T-cell (primary cell): Measurements from ENCODE around the gene OR51E1. TPM values are rescaled to one million over a fixed set of nuclear protein-coding genes. Genes with fewer than 3 reads are reported as not detected.

Source experiments
- ATAC-seq, 4 experiments: fragments of 200-7000 bp in 3 of 4; fragments of 150-1000 bp in 1 of 4; cut with Tn5 transposase; replicated peaks in 1 of 4; 1 replicate in 3 of 4; 2 replicates in 1 of 4; pipeline ENCODE4 v1.10.0; 2021; ENCODE audit warnings: moderate library complexity in 3 of 4, mild to moderate bottlenecking in 2 of 4, moderate number of reproducible peaks in 1 of 4
- CTCF ChIA-PET, 2 donors: fragments of 300-600 bp; sonication (Branson Sonifier 250); formaldehyde crosslinking; loops; one replicate each; lab custom pipeline; 2022; ENCODE audit warnings: antibody characterized with exemption in 2 of 2; lab: Charles Lee
- POLR2A ChIA-PET, 2 donors: fragments of 300-600 bp; sonication (Branson Sonifier 250); formaldehyde crosslinking; loops; one replicate each; lab custom pipeline; 2022; ENCODE audit warnings: antibody characterized with exemption in 2 of 2; lab: Charles Lee
- DNase-seq, 35 experiments: peaks; one replicate each; pipeline versions ENCODE4 v3.0.0 to v3.0.0-alpha.2; 2013 to 2023
- H3K27ac ChIP-seq: one replicate; pipeline ENCODE4 v1.5.1; 2013; ENCODE audit warnings: low read length
- H3K27me3 ChIP-seq, 2 experiments: replicated peaks in 1 of 2; 1 replicate in 1 of 2; 2 replicates in 1 of 2; pipeline versions ENCODE4 v1.6.1 to v1.7.0; 2013; ENCODE audit warnings: low read length in 1 of 2, mixed read lengths in 1 of 2; ENCODE audit not compliant: control insufficient read depth in 2 of 2, insufficient read depth in 2 of 2; ENCODE audit errors: extremely low read depth in 1 of 2
- H3K36me3 ChIP-seq, 2 donors: 1 replicate in 1 of 2; 2 replicates in 1 of 2; pipeline versions ENCODE4 v1.6.1 to v1.7.0; 2013; ENCODE audit warnings: low read length in 1 of 2; ENCODE audit not compliant: control insufficient read depth in 2 of 2, insufficient read depth in 1 of 2; ENCODE audit errors: extremely low read depth in 1 of 2
- H3K4me1 ChIP-seq, 2 experiments: 1 replicate in 1 of 2; 2 replicates in 1 of 2; pipeline versions ENCODE4 v1.6.1 to v1.7.0; 2013; ENCODE audit warnings: low read length in 2 of 2, mixed read lengths in 1 of 2; ENCODE audit not compliant: insufficient read depth in 2 of 2, control insufficient read depth in 1 of 2; ENCODE audit errors: extremely low read depth in 1 of 2
- H3K4me3 ChIP-seq, 2 donors: 1 replicate in 1 of 2; 2 replicates in 1 of 2; pipeline versions ENCODE4 v1.5.1 to v1.7.0; 2013; ENCODE audit warnings: mild to moderate bottlenecking in 2 of 2, low read length in 1 of 2, moderate library complexity in 1 of 2; ENCODE audit not compliant: control insufficient read depth in 1 of 2; ENCODE audit errors: extremely low read depth in 1 of 2
- H3K9me3 ChIP-seq: 2 replicates; pipeline ENCODE4 v1.7.0; 2013
- H3K27ac Mint-ChIP-seq, 2 donors: one replicate each; pipeline ENCODE4 v1.8.0; 2020 to 2021; ENCODE audit warnings: mild to moderate bottlenecking in 2 of 2, mixed read lengths in 2 of 2
- H3K27me3 Mint-ChIP-seq, 2 donors: one replicate each; pipeline ENCODE4 v1.8.0; 2021 to 2022; ENCODE audit warnings: mixed read lengths in 2 of 2
- H3K36me3 Mint-ChIP-seq: one replicate; pipeline ENCODE4 v1.8.0; 2021; ENCODE audit warnings: mixed read lengths
- H3K4me1 Mint-ChIP-seq, 3 donors: one replicate each; pipeline ENCODE4 v1.8.0; 2020 to 2022; ENCODE audit warnings: mixed read lengths in 3 of 3, mild to moderate bottlenecking in 1 of 3
- H3K4me3 Mint-ChIP-seq, 3 donors: one replicate each; pipeline ENCODE4 v1.8.0; 2020 to 2022; ENCODE audit warnings: mild to moderate bottlenecking in 3 of 3, mixed read lengths in 3 of 3, moderate library complexity in 3 of 3
- H3K9me3 Mint-ChIP-seq, 3 donors: one replicate each; pipeline ENCODE4 v1.8.0; 2020 to 2022; ENCODE audit warnings: mixed read lengths in 3 of 3
- WGBS: methylation state at CpG from one replicate; pipeline ENCODE4 v1.1.5; 2013; ENCODE audit warnings: missing lambda C conversion rate; ENCODE audit not compliant: insufficient coverage; 5-methylcytosine and 5-hydroxymethylcytosine counted together
- total RNA-seq, 35 experiments: library from RNA in 6 of 35; stranded (reverse) in 6 of 35; fragments of 120-200 nt in 1 of 35; gene quantifications; one replicate each; pipeline versions ENCODE4 v1.2.1 to v1.2.4 and lab custom pipeline; 2013 to 2026

Gene OR51E1
- total RNA-seq, 5 donors from 2014 or later (not counting 1 experiment from before 2014, with no cell fraction given), result not detected

DNA sequence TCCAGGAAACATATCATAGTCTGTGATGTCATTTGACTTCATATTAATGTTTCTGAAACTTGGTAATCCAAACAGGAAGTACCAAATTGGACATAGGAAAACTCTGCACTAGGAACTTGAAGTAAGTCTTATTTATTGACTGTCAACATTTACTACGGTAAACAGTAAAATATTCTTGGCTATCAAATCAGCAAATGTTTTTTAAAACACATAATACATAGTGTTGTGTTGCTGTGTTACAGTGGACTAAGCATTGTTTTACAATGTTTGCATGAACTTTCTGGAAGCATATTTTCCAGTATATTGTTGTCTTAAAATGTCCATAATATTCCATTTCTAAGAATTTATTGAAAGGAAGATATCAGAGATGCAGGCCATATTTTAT is 56.6 kb downstream of the OR51E1 start:
- Histone ChIP-seq H3K4me3 (no peak overlapping the region), H3K27me3 (no peaks in the 10 kb centered on the region), H3K9me3 (no peaks in the 10 kb centered on the region), H3K27ac (no peak overlapping the region), H3K36me3 (no peaks in the 10 kb centered on the region), H3K4me1 (no peaks in the 10 kb centered on the region)
- POLR2A ChIA-PET, result no interaction called here
- Mint-ChIP-seq H3K27ac (no peak overlapping the region), H3K4me1 (no peaks in the 10 kb centered on the region), H3K27me3 (peaks cover 3 to 13% of the 10 kb centered on the region in 2 donors), H3K4me3 (no peak overlapping the region), H3K9me3 (no peaks in the 10 kb centered on the region), H3K36me3 (no peaks in the 10 kb centered on the region)
- ATAC-seq (no peak), DNase-seq (no peak)
- no CpG with 5 or more reads among the region's 1 CpG for WGBS
- CTCF ChIA-PET, result no interaction called here

- CTCF ChIA-PET, result no interaction called here
These were observed 60.4 kb downstream of the OR51E1 start, which contains the start of gene MMP26 for GRCh38 chr11:4704054-4704789. Gene MMP26, plus strand, starts transcription at chr11:4704784.

DNA sequence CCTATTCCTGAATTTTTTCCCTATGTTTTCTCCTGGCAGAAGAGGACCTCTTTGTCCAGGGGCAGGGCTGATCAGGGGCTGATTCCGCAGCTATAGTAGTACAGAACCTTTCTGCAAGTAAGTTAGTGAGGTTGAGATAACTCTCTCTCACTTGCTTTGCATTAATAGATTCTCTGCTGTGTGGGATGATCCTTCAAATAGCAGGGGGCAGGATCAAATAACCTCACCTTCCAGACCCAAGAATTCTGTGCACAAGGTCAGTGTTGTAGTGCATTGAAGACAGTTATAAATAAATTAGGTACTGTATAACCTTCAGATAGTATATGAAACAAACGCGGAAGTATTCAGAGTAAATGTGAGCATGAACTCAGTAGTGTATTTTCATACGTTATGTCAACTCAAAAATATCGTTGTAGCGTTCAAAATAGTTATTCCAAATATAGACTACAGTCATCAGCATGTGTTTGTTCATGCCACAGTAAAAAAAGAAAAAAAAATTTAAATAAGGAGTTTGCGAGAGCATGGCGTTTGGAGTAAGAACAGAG is 61.1 kb downstream of the OR51E1 start:
- WGBS, result no CpG with 5 or more reads among the region's 8 CpGs

More at GRCh38 chr11:4704054-4704789, 60.4 kb downstream of the OR51E1 start, which contains the start of gene MMP26:
- no peak for ATAC-seq
- Histone ChIP-seq H3K9me3 (no peaks in the 10 kb centered on the region), H3K4me1 (no peaks in the 10 kb centered on the region), H3K4me3 (no peak within 1 kb of the TSS), H3K27ac (no peak within 1 kb of the TSS), H3K36me3 (no peaks in the 10 kb centered on the region), H3K27me3 (no peaks in the 10 kb centered on the region)
- Mint-ChIP-seq H3K4me1 (no peaks in the 10 kb centered on the region), H3K9me3 (no peaks in the 10 kb centered on the region), H3K27me3 (peaks cover 8 to 17% of the 10 kb centered on the region in 2 donors), H3K27ac (no peak within 1 kb of the TSS), H3K36me3 (no peaks in the 10 kb centered on the region), H3K4me3 (no peak within 1 kb of the TSS)
- DNase-seq, result no peak
- POLR2A ChIA-PET, result no interaction called here
- 68% methylated on average over 4 of the region's 5 CpGs for WGBS

More for the DNA sequence above, 61.1 kb downstream of the OR51E1 start:
- H3K27ac ChIP-seq, result no peak overlapping the region
- DNase-seq (no peak), ATAC-seq (no peak)
- Mint-ChIP-seq H3K4me3 (no peak overlapping the region), H3K4me1 (no peaks in the 10 kb centered on the region), H3K36me3 (no peaks in the 10 kb centered on the region), H3K27me3 (peaks cover 12 to 23% of the 10 kb centered on the region in 2 donors), H3K9me3 (no peaks in the 10 kb centered on the region), H3K27ac (no peak overlapping the region)
- H3K36me3 ChIP-seq, result no peaks in the 10 kb centered on the region
- ChIA-PET POLR2A (no interaction called here), CTCF (no interaction called here)
- H3K4me3 ChIP-seq, result no peak overlapping the region
- H3K27me3 ChIP-seq, result no peaks in the 10 kb centered on the region
- no peaks in the 10 kb centered on the region for H3K4me1 ChIP-seq
- H3K9me3 ChIP-seq, result no peaks in the 10 kb centered on the region

Other genes with a start within 250 kb of the OR51E1 start
- not detected for gene OR52K2, start 194.7 kb upstream of the OR51E1 start, total RNA-seq
- gene OR52K1, start 161.3 kb upstream of the OR51E1 start, total RNA-seq, result not detected
- not detected for gene OR52M1, start 98.8 kb upstream of the OR51E1 start, total RNA-seq
- not detected for gene OR52I2, start 62.2 kb upstream of the OR51E1 start, total RNA-seq
- gene OR52I1, start 49.9 kb upstream of the OR51E1 start, total RNA-seq, result not detected
- gene TRIM68, start 35.8 kb upstream of the OR51E1 start, total RNA-seq, result 10 to 100 TPM in 3 of 5 donors, 1 to 10 TPM in 2; 7.6 to 22.0 (median 17.4) TPM
- not detected for gene OR51D1, start 6.5 kb upstream of the OR51E1 start, total RNA-seq
- not detected for gene OR51E2, start 53.9 kb downstream of the OR51E1 start, total RNA-seq
- not detected for gene MMP26, start 60.8 kb downstream of the OR51E1 start, total RNA-seq
- gene OR51F1, start 126.0 kb downstream of the OR51E1 start, total RNA-seq, result not detected
- not detected for gene OR52R1, start 160.4 kb downstream of the OR51E1 start, total RNA-seq
- not detected for gene OR51F2, start 177.3 kb downstream of the OR51E1 start, total RNA-seq
- gene OR51S1, start 205.2 kb downstream of the OR51E1 start, total RNA-seq, result not detected
- not detected for gene OR51T1, start 237.9 kb downstream of the OR51E1 start, total RNA-seq